ENCODE results near the gene KRR1. TPM values are rescaled to one million over a fixed set of nuclear protein-coding genes. Genes with fewer than 3 reads are reported as not detected.
A peak's percentile ranks its signal among the peaks of the same experiment; 100 is the strongest.

Gene KRR1
- total RNA-seq, 1 donor from 2014 or later, result 59.4 TPM

DNA sequence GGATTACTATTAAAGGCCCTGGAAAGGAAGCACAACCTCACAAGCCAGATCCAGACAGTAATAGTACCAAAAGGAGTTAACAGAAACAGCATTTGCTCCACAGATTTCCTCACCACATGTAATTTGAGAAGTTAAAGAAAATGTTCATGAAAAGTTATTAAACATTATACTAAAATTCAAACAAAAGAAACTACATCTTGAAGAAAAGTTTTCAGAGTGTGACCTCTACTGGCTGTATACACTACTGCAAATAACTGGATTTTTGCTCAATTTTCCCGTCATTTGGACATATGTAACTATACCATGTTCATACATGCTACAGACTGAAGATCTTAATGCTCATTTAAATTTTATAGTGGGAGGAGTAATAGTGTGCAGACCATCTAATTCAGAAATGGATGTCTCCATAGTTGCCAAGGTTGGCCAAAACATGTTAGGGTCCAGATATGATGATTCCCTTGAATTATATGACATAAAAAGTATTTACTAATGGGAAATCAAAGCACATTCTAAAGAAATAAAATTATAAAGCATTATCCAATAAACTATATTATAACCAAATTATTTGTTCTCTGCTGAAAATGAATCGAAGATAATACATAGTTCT lies 5.6 kb downstream of the KRR1 start:
- no peak for DNase-seq (ENCODE audit: low read depth, low spot score)
- no peaks in the 10 kb centered on the region for H3K9me3 Mint-ChIP-seq
- no peaks in the 10 kb centered on the region for H3K36me3 Mint-ChIP-seq (ENCODE audit: low read depth)
- no peaks in the 10 kb centered on the region for H3K27me3 Mint-ChIP-seq (ENCODE audit: low read depth)
- TF ChIP-seq CTCF (conservative IDR thresholded peaks at IDR 0.05), result peak; percentile 82
- H3K4me3 Mint-ChIP-seq, result peak overlapping the region; percentile 5
- H3K4me1 Mint-ChIP-seq, result peaks cover 15% of the 10 kb centered on the region
- H3K27ac Mint-ChIP-seq (ENCODE audit: unreplicated experiment), result no peak overlapping the region

DNA sequence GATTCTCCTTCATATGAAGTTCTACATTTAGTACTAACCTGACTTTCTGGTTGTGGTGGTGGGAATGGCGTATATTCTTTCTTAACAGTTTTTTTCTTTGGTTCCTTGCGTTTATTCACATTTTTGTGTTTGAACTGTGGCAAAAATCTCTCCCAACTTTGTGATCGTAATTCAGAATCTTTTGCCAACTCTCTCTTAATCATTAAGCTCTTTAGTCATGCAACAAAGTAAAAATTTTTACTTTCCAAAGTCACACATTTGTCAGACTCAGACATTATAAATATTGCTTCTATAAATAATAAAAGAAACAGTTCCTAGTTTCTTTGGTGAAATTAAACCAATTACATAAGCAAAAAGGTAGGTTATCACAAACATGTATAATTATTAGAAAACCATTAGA lies 7.5 kb downstream of the KRR1 start:
- H3K36me3 Mint-ChIP-seq (ENCODE audit: low read depth), result no peaks in the 10 kb centered on the region
- H3K27ac Mint-ChIP-seq (ENCODE audit: unreplicated experiment), result no peak overlapping the region
- no peak overlapping the region for H3K4me3 Mint-ChIP-seq
- no peak for DNase-seq (ENCODE audit: low read depth, low spot score)
- no peak for TF ChIP-seq CTCF (conservative IDR thresholded peaks at IDR 0.05)
- H3K27me3 Mint-ChIP-seq (ENCODE audit: low read depth), result no peaks in the 10 kb centered on the region
- no peaks in the 10 kb centered on the region for H3K4me1 Mint-ChIP-seq
- no peaks in the 10 kb centered on the region for H3K9me3 Mint-ChIP-seq

DNA sequence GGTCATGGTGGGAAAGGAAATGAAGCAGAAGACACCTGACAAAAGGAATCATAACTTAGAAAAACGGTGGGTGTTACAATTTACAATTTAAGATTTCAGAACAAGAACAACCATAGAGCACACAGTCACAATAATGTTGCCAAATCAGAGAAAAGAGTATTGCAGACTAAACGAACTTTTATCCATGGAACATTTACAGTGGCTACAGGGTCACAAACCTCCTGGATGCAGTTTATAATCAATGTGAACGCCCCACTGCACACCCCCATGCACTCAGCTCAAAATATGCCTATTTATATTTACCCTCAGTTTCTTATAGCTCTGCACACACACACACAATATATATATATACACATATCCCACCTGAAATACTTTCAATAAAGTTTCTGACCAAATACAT lies 8.0 kb downstream of the KRR1 start:
- H3K36me3 Mint-ChIP-seq (ENCODE audit: low read depth), result no peaks in the 10 kb centered on the region

DNA sequence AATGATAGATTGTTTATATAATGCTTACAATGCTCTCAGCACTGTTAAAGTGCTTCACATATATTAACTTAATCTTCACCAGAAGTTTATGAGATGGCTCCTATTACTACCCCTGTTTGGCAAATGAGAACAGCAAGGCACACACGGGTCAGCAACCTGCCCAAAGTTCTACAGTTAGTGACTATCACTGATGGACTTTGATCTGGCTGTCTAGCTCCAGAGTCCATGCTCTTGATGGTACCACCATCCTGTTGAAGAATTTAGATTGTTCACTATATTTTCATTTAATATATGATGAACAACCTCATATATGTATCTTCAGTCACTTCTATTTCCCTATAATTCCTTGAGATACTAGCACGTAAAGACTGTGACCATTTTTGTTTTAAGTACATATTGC lies 20.2 kb downstream of the KRR1 start:
- Mint-ChIP-seq H3K27ac (ENCODE audit: unreplicated experiment) (no peak overlapping the region), H3K4me1 (no peaks in the 10 kb centered on the region), H3K9me3 (no peaks in the 10 kb centered on the region)

More for the DNA sequence above, 8.0 kb downstream of the KRR1 start:
- no peaks in the 10 kb centered on the region for H3K9me3 Mint-ChIP-seq
- no peak for TF ChIP-seq CTCF (conservative IDR thresholded peaks at IDR 0.05)
- no peak for DNase-seq (ENCODE audit: low read depth, low spot score)
- no peaks in the 10 kb centered on the region for H3K27me3 Mint-ChIP-seq (ENCODE audit: low read depth)
- no peak overlapping the region for H3K4me3 Mint-ChIP-seq
- H3K27ac Mint-ChIP-seq (ENCODE audit: unreplicated experiment), result no peak overlapping the region
- H3K4me1 Mint-ChIP-seq, result no peaks in the 10 kb centered on the region

GRCh38 chr12:75489613-75490210 lies 21.7 kb downstream of the KRR1 start:
- Mint-ChIP-seq H3K9me3 (no peaks in the 10 kb centered on the region), H3K4me1 (no peaks in the 10 kb centered on the region), H3K27me3 (ENCODE audit: low read depth) (no peaks in the 10 kb centered on the region), H3K27ac (ENCODE audit: unreplicated experiment) (peak overlapping the region; percentile 23), H3K36me3 (ENCODE audit: low read depth) (no peaks in the 10 kb centered on the region), H3K4me3 (no peak overlapping the region)
- TF ChIP-seq CTCF (conservative IDR thresholded peaks at IDR 0.05), result no peak
- DNase-seq (ENCODE audit: low read depth, low spot score), result no peak

More for the DNA sequence above, 20.2 kb downstream of the KRR1 start:
- no peak for TF ChIP-seq CTCF (conservative IDR thresholded peaks at IDR 0.05)
- DNase-seq (ENCODE audit: low read depth, low spot score), result no peak
- Mint-ChIP-seq H3K4me3 (no peak overlapping the region), H3K27me3 (ENCODE audit: low read depth) (no peaks in the 10 kb centered on the region), H3K36me3 (ENCODE audit: low read depth) (no peaks in the 10 kb centered on the region)

Data from neural crest cell (in vitro differentiated cells).